ENCODE results near the gene ASCC3. TPM values are rescaled to one million over a fixed set of nuclear protein-coding genes. Genes with fewer than 3 reads are reported as not detected.

ASCC3 gene
- total and polyA plus RNA-seq, 2 of the 4 experiments (the other 2 are of a cell fraction) = 25.8 to 104 TPM

DNA sequence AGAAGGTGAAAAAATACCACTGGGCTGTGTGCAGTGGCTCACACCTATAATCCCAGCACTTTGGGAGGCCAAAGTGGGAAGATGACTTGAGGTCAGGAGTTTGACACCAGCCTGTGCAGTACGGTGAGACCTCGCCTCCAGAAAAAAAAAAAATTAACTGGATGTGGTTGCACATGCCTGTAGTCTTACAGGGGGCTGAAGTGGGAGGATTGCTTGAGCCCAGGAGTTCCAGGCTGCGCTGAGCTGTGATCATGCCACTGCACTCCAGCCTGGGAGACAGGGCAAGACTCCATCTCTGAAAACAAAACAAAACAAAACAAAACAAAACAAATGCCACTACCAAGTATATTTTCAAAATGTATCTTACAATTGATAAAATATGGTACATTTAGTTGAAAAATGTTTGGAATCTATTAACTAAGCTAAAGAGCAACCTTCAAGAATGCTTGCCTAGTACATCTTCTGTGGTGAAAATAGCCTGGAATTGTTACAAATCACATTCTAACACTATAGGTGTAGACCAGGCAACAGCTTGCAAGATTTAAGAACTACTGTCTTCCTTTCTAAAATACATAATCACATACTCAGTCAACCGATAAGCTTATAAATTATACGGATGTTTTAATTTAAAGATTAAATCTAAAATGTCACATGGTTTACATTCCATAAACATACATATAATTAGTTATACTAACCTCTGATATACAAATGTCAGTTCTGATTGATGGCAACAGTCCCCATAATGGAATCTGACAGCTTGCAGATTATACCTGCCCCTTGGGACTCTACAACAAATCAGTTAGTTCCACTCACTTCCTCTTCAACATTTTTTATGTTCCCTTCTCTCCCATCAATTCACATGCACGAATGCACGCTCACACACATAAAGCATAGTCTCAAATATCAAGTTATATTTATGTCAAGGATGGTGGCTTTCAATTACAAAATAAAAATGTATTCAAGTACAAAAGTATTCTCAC lies 150.8 kb downstream of the ASCC3 start (continued):
- TF ChIP-seq BHLHE40 (IDR thresholded peaks at IDR 0.05; ENCODE audit: low read depth, low read length) = no peak
- TF ChIP-seq RFX5 (IDR thresholded peaks at IDR 0.05; ENCODE audit: low read depth, low read length) = no peak

DNA sequence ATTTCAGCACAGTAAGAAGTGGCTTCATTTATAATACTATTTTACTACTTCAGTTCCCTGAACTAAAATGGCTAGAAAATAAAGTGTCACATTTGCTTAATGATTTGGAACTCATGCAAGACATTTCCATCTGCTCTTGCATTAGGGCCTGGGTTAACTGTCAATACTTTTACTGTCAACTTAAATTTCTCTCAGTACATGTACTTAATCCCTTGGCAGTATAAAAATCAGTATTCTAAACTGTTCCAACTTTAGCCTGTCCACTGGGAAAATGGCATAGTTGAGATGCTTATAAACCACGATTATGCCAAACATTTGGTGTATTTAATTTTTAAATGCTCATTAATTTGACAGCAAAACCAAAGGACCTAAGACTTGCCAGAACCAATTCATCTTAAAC lies 154.5 kb downstream of the ASCC3 start:
- no peaks in the 10 kb centered on the region for H3K9me3 ChIP-seq (ENCODE audit: control insufficient read depth, insufficient read depth, low read length)
- H4K20me1 ChIP-seq (ENCODE audit: insufficient read depth, low read length) = no peaks in the 10 kb centered on the region; the same call in 1 of the 2 replicates
- ATAC-seq (ENCODE audit: low read depth) (peak; percentile 69), DNase-seq (peak; percentile 36)
- no peak overlapping the region for H2BK15ac ChIP-seq (ENCODE audit: low read depth, low read length)
- no TSS peak for BruUV-seq (replicated peaks)
- H3K4me2 ChIP-seq (ENCODE audit: low read depth, low read length) = no peak overlapping the region
- no peak overlapping the region for H3K18ac ChIP-seq (ENCODE audit: low read depth, low read length)
- no peaks in the 10 kb centered on the region for H3K4me1 ChIP-seq (ENCODE audit: control insufficient read depth, insufficient read depth, low read length)
- ChIA-PET POLR2A (ENCODE audit: unreplicated experiment) (no interaction called here), CTCF (no interaction called here)
- no peak overlapping the region for H4K91ac ChIP-seq (ENCODE audit: insufficient read depth, low read depth, low read length)
- intact Hi-C loops (cut with micrococcal nuclease) = loop anchor here (5.0 kb wide), 1 partner anchor 609 kb away; no protein-coding TSS in a partner anchor
- in situ Hi-C loops (cut with MboI; ENCODE audit: low sequenced_read_pairs) = no loop called here
- no peak overlapping the region for H2AK5ac ChIP-seq (ENCODE audit: low read depth, low read length)
- H3K36me3 ChIP-seq (ENCODE audit: control insufficient read depth, insufficient read depth, low read length) = 0 out of 2 replicates have a peak, but pooled peaks cover 1% of the 10 kb centered on the region
- H3K79me1 ChIP-seq (ENCODE audit: low read depth in 1 of 2, low read length in 2 of 2) = peaks cover 0 to 20% of the 10 kb centered on the region in 2 experiments; a peak in 2 of 4 replicates
- no peak overlapping the region for H3K4ac ChIP-seq (ENCODE audit: low read depth, low read length)
- dilution Hi-C loops (cut with HindIII; ENCODE audit: low sequenced_read_pairs, unreplicated experiment) = no loop called here
- no peak overlapping the region for H2AFZ ChIP-seq (replicated peaks; ENCODE audit: low read length, poor library complexity)
- H2AK9ac ChIP-seq (replicated peaks; ENCODE audit: low read depth, low read length, poor library complexity) = no peak overlapping the region
- no peak overlapping the region for H3K4me3 ChIP-seq (ENCODE audit: insufficient read depth, low read depth, low read length)
- H2BK20ac ChIP-seq (ENCODE audit: low read depth, low read length) = no peak overlapping the region
- no peak overlapping the region for H3K27ac ChIP-seq (ENCODE audit: insufficient read depth, low read length)
- no peak overlapping the region for H2BK120ac ChIP-seq (ENCODE audit: low read depth, low read length)
- no peak for TF ChIP-seq CHD1 (IDR thresholded peaks at IDR 0.05; ENCODE audit: low read depth, low read length)
- TF ChIP-seq RFX5 (IDR thresholded peaks at IDR 0.05; ENCODE audit: low read depth, low read length) = no peak
- TF ChIP-seq, protein P1, sequence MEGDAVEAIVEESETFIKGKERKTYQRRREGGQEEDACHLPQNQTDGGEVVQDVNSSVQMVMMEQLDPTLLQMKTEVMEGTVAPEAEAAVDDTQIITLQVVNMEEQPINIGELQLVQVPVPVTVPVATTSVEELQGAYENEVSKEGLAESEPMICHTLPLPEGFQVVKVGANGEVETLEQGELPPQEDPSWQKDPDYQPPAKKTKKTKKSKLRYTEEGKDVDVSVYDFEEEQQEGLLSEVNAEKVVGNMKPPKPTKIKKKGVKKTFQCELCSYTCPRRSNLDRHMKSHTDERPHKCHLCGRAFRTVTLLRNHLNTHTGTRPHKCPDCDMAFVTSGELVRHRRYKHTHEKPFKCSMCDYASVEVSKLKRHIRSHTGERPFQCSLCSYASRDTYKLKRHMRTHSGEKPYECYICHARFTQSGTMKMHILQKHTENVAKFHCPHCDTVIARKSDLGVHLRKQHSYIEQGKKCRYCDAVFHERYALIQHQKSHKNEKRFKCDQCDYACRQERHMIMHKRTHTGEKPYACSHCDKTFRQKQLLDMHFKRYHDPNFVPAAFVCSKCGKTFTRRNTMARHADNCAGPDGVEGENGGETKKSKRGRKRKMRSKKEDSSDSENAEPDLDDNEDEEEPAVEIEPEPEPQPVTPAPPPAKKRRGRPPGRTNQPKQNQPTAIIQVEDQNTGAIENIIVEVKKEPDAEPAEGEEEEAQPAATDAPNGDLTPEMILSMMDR (conservative IDR thresholded peaks at IDR 0.05; ENCODE audit: low read depth, low read length) = no peak
- TF ChIP-seq POLR2A (IDR thresholded peaks at IDR 0.05; ENCODE audit: low read depth, low read length) = no peak
- no peak overlapping the region for H4K8ac ChIP-seq (ENCODE audit: low read depth in 2 of 2, low read length in 2 of 2)
- H2BK5ac ChIP-seq (ENCODE audit: low read depth, low read length, poor library complexity, severe bottlenecking) = no peak overlapping the region
- H3K14ac ChIP-seq (replicated peaks; ENCODE audit: low read depth, low read length) = no peak overlapping the region
- H3K9me1 ChIP-seq (ENCODE audit: insufficient read depth, low read length) = no peaks in the 10 kb centered on the region
- no peaks in the 10 kb centered on the region for H3K27me3 ChIP-seq (ENCODE audit: control insufficient read depth, insufficient read depth, low read length)
- H3K56ac ChIP-seq (ENCODE audit: extremely low read depth, insufficient read depth, low read length) = no peak overlapping the region
- no peak overlapping the region for H3K9ac ChIP-seq (ENCODE audit: low read depth, low read length)
- WGBS, 2 experiments (ENCODE audit: extremely low coverage in 2 of 2, insufficient read length in 1 of 2) = no CpG with 5 or more reads among the region's 1 CpG
- H3K23ac ChIP-seq (ENCODE audit: low read depth, low read length) = no peak overlapping the region
- no peak overlapping the region for H4K5ac ChIP-seq (ENCODE audit: low read depth, low read length)
